Large intestine (tissue), 3 donors: ENCODE measurements around the gene BSN. TPM values are rescaled to one million over a fixed set of nuclear protein-coding genes. Genes with fewer than 3 reads are reported as not detected.

Source experiments
- DNase-seq, 2 donors: peaks; one replicate each; pipeline versions ENCODE4 v3.0.0 to v3.0.0-alpha.2; 2013
- H3K27ac ChIP-seq: one replicate; pipeline ENCODE4 v1.5.1; 2013; ENCODE audit warnings: low read length
- H3K27me3 ChIP-seq: 2 replicates; pipeline ENCODE4 v1.6.1; 2013; ENCODE audit warnings: low read length; ENCODE audit not compliant: control insufficient read depth, insufficient read depth
- H3K36me3 ChIP-seq: 2 replicates; pipeline ENCODE4 v1.6.1; 2013; ENCODE audit warnings: low read length; ENCODE audit not compliant: control insufficient read depth, insufficient read depth
- H3K4me1 ChIP-seq: one replicate; pipeline ENCODE4 v1.6.1; 2013; ENCODE audit warnings: low read length; ENCODE audit not compliant: control insufficient read depth, insufficient read depth
- H3K4me3 ChIP-seq: one replicate; pipeline ENCODE4 v1.5.1; 2013; ENCODE audit warnings: low read length
- H3K9me3 ChIP-seq: one replicate; pipeline ENCODE4 v1.6.1; 2013; ENCODE audit warnings: mild to moderate bottlenecking, low read depth, low read length, moderate library complexity; ENCODE audit not compliant: control insufficient read depth
- WGBS: methylation state at CpG from one replicate; pipeline ENCODE4 v1.1.5; 2013; ENCODE audit warnings: low lambda C conversion rate; ENCODE audit not compliant: insufficient coverage; 5-methylcytosine and 5-hydroxymethylcytosine counted together
- polyA plus RNA-seq: library from polyadenylated mRNA; unstranded; fragments of 120-200 nt; gene quantifications from one replicate; pipeline ENCODE4 v1.2.1, GENCODE V29; 2013

The BSN gene
- polyA plus RNA-seq, 1 donor: 1.3 TPM

DNA sequence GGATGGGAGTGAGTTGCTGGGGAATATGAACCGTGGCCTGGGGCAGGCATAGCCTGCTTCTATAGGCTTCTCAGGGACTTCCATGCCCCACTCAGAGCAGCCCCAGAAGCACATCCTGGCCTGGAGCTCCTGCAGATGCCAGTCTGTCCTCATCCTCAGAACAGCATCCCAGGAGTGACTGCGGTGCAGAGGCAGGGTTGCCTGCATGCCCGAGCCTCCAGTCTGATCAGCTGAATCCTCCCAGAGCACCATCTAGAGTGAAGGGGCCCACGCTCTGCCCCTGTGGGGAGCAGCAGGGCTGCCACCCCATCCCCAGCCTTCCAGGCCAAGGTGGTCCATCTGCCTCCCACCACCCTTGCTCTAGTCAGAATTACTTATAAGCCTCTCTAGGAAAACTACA, 75.2 kb downstream of the BSN start:
- DNase-seq: no peak
- Histone ChIP-seq H3K9me3 (no peaks in the 10 kb centered on the region), H3K4me3 (no peak overlapping the region), H3K27me3 (no peaks in the 10 kb centered on the region), H3K4me1 (no peaks in the 10 kb centered on the region), H3K36me3 (no peaks in the 10 kb centered on the region), H3K27ac (no peak overlapping the region)
- no CpG with 5 or more reads among the region's 4 CpGs for WGBS

DNA sequence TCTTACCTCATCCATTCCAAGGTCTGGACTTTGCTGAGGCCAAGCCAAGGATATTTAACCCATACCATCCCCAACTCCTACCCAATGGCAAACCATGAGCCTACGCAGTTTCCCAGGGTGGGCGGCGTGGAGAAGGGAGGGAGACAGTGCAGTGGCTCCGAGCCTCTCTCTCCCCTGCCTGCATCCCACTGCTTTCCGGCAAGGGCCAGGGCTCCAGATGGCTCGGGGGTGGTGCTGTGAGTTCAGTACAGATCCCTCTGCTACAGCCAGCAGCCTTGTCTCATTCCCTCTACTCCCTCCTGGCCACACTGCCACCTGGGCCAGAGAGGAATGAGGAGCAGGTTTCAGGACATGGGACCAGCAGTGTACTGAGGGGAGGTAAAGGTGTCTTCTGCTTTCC, 75.6 kb downstream of the BSN start:
- Histone ChIP-seq H3K9me3 (no peaks in the 10 kb centered on the region), H3K36me3 (no peaks in the 10 kb centered on the region), H3K4me3 (no peak overlapping the region), H3K4me1 (no peaks in the 10 kb centered on the region), H3K27ac (no peak overlapping the region), H3K27me3 (no peaks in the 10 kb centered on the region)
- DNase-seq: no peak
- WGBS: no CpG with 5 or more reads among the region's 6 CpGs

DNA sequence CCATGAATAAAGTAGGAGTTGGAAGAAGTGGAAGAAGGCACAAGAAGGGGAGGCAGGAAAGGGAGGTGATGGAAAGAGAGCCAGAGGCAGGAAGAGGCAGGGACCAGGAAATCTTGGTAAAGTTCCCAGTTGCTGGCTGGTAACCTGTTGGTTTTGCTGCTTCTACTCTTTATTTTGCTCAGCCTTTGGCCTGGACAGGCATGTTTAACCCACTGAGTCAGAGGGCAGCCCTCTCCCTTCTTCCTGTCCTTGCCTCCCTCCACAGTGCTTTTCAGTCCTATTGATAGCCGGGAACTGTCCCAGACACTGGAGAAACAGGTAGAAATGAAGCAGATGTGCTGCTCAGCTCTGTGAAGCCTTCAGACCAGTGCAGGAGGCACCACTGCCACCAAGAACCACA, 76.5 kb downstream of the BSN start:
- Histone ChIP-seq H3K4me3 (no peak overlapping the region), H3K36me3 (no peaks in the 10 kb centered on the region), H3K27me3 (no peaks in the 10 kb centered on the region), H3K4me1 (no peaks in the 10 kb centered on the region), H3K27ac (no peak overlapping the region), H3K9me3 (no peaks in the 10 kb centered on the region)
- no CpG with 5 or more reads among the region's 1 CpG for WGBS
- no peak for DNase-seq

DNA sequence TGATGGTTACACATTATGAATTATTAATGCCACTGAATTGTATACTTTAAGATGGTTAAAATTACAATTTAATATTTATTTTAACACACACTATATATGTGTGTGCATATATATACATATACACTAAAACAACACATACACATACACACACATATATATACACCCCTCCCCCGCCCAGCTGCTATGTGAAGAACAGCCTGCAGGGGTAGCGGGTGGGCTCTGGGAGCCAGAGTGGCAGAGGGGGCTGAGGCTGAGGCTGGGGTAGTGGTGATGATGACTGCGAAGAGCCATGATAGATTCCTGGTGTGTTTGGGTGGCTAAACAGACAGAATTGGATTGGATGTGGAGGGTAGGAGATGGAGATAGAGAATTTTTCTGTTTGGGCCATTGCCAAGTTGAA, 80.5 kb downstream of the BSN start:
- no peak overlapping the region for H3K27ac ChIP-seq
- no peaks in the 10 kb centered on the region for H3K27me3 ChIP-seq
- no peaks in the 10 kb centered on the region for H3K4me1 ChIP-seq
- H3K4me3 ChIP-seq: no peak overlapping the region
- no peaks in the 10 kb centered on the region for H3K36me3 ChIP-seq
- no peaks in the 10 kb centered on the region for H3K9me3 ChIP-seq
- no CpG with 5 or more reads among the region's 3 CpGs for WGBS
- DNase-seq: no peak

DNA sequence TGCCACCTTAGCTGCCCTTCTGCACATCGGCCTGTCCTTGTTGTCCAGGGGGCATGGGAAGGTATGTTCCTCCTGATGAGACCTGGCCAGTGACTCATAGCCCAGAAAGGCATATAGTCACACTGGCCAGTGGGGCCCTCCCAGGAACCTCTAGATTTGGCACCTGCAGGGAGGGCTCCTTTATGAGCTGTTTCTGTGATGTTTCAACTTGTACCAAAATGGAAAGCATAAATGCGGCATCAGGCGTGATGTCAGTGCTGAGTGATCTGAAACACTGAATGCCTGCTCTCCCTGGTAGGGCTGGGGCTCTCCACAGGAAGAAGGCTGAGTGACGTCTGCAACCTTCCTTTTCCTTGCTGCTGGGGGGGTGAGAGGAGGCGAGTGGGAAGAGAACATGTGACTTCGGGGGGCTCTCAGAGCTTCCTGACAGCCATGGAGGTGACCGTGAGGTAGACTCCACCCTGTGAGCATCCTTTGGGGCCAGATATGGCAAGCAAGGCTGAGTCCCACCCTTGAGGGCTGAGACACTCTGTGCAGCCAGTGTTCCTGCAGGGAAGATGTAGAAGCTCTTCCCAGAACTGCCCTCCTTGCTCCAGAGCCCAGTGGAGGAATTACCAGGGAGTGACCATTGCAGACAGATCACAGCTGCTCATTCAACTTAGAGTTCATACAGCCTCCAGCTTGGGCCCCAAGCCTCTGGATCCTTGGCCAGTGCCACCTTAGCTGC, 82.8 kb downstream of the BSN start:
- Histone ChIP-seq H3K27ac (no peak overlapping the region), H3K27me3 (no peaks in the 10 kb centered on the region), H3K36me3 (no peaks in the 10 kb centered on the region), H3K4me3 (no peak overlapping the region), H3K9me3 (no peaks in the 10 kb centered on the region), H3K4me1 (no peaks in the 10 kb centered on the region)
- no peak for DNase-seq
- no CpG with 5 or more reads among the region's 7 CpGs for WGBS

DNA sequence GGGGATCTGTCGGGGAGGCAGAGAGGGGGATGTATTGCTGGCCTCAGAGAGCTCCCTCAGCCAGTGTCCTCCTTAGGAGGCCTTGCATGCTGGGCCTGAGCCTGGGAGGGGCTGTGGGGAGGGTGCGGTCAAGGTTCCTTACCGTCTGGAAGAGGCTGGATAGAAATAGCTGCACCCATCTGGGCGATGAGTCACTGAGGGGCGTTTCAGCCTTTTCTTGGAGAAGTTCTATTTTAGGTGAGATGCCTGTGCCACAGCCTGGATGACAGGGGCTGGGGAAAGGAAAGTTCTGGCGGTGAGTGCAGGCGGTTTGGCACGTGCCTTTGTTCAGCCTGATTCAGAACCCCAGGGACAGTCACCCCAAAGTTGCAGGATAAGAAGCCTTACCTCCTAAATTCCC, 84.2 kb downstream of the BSN start:
- H3K4me1 ChIP-seq: no peaks in the 10 kb centered on the region
- H3K4me3 ChIP-seq: no peak overlapping the region
- no CpG with 5 or more reads among the region's 8 CpGs for WGBS
- no peak overlapping the region for H3K27ac ChIP-seq
- DNase-seq: no peak
- no peaks in the 10 kb centered on the region for H3K27me3 ChIP-seq
- H3K36me3 ChIP-seq: no peaks in the 10 kb centered on the region
- no peaks in the 10 kb centered on the region for H3K9me3 ChIP-seq

DNA sequence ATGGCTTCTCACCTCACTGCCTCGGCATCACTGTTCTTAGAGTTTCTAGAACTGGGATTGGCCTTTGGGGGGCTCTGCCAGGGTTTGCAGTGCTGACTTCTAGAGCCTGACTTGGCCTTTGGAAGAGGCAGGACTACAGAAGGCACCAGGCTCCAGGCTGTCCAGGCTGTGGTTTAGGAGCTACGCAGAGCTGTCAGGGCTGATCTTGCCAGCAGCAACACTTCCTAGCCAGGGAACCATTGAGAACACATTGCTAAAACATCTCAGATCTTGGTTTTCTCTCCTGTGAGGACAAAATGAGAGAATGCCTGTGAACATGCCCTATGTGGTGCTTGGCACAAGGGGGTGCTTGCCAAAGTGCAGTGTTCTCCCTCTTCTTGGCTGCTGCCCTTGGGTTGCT, 85.3 kb downstream of the BSN start:
- no peak overlapping the region for H3K27ac ChIP-seq
- no peaks in the 10 kb centered on the region for H3K4me1 ChIP-seq
- H3K4me3 ChIP-seq: no peak overlapping the region
- no peaks in the 10 kb centered on the region for H3K9me3 ChIP-seq
- no peak for DNase-seq
- no peaks in the 10 kb centered on the region for H3K36me3 ChIP-seq
- WGBS: no CpG with 5 or more reads among the region's 2 CpGs
- H3K27me3 ChIP-seq: no peaks in the 10 kb centered on the region

DNA sequence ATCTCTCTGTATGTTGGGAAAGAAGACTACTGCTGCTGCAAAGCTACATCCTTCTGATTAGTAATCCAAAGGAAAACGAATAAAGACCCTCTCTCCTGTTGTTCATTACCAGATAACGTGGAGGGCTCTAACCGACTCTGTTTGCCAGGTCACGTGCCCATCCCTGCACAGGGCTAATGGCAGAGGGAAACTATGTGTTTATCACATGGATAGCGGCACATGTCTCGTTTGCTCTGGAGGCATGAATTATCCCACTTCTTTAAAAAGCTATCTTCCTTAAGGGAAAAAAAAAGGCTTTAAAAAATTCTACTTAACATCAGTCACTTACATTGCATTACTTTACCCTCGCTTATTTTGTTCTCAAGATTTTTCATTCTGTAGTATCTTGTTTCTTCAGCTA, 87.0 kb downstream of the BSN start:
- DNase-seq: no peak
- H3K36me3 ChIP-seq: no peaks in the 10 kb centered on the region
- 20% methylated on average over 2 of the region's 7 CpGs for WGBS
- no peak overlapping the region for H3K27ac ChIP-seq
- no peaks in the 10 kb centered on the region for H3K27me3 ChIP-seq
- H3K9me3 ChIP-seq: no peaks in the 10 kb centered on the region
- H3K4me3 ChIP-seq: no peak overlapping the region
- H3K4me1 ChIP-seq: no peaks in the 10 kb centered on the region

DNA sequence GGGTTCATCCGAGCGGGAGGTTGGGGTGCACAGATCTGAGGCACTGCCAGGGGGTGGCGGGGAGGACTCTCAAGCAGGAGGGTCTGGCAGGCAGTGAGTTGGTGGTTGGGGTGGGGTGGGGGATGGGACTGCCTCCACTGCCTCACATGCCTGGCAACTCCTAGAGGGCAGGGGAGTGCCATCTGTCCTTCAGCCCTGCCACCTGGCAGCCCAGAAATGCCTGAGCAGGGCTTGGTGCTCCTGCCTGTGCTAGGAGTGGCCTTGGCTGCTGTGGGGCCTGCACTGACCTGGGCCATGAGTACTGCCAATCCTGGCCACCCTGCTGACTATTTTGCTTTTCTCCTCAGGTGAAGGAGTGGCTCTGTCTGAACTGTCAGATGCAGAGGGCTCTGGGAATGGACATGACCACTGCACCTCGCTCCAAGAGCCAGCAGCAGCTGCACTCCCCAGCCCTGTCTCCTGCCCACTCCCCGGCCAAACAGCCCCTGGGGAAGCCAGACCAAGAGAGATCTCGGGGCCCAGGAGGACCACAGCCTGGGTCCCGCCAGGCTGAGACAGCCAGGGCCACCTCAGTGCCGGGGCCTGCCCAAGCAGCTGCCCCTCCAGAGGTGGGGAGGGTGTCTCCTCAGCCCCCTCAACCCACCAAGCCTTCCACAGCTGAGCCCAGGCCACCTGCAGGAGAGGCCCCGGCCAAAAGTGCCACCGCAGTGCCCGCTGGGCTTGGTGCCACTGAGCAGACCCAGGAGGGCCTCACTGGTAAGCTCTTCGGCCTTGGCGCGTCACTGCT, 87.8 kb downstream of the BSN start:
- H3K36me3 ChIP-seq: no peaks in the 10 kb centered on the region
- H3K27ac ChIP-seq: no peak overlapping the region
- H3K4me1 ChIP-seq: no peaks in the 10 kb centered on the region
- H3K27me3 ChIP-seq: no peaks in the 10 kb centered on the region
- WGBS: no CpG with 5 or more reads among the region's 14 CpGs
- H3K4me3 ChIP-seq: no peak overlapping the region
- no peaks in the 10 kb centered on the region for H3K9me3 ChIP-seq
- DNase-seq: no peak

DNA sequence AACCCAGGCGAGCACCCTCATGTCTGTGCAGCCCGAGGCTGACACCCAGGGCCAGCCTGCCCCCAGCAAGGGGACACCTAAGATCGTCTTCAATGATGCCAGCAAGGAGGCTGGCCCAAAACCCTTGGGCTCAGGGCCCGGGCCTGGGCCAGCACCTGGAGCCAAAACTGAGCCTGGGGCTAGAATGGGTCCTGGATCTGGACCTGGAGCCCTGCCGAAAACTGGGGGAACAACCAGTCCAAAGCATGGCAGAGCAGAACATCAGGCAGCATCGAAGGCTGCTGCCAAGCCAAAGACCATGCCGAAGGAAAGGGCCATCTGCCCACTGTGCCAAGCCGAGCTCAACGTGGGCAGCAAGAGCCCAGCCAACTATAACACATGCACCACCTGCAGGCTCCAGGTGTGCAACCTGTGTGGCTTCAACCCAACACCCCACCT, 88.5 kb downstream of the BSN start:
- Histone ChIP-seq H3K4me3 (no peak overlapping the region), H3K27me3 (no peaks in the 10 kb centered on the region), H3K36me3 (no peaks in the 10 kb centered on the region), H3K9me3 (no peaks in the 10 kb centered on the region), H3K27ac (no peak overlapping the region), H3K4me1 (no peaks in the 10 kb centered on the region)
- no peak for DNase-seq
- WGBS: no CpG with 5 or more reads among the region's 9 CpGs

DNA sequence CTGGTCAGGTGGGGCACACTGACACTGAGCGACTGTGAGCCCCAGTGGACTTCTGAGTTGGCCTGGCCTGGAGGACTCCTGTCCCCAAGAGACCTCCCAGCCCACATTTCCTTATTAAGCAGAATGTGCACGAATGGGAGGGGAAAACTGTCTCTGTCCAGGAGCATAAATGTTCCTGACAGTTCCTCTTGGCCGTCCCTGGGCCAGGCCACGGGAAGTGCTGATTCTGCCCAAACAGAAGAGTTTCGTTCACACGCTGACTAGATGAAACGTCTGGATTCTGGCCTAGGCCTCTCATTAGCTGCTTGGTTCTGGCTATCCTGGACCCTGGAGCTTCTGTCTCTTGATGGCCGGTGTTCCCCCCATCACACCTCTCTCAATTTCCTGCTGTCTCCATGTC, 90.4 kb downstream of the BSN start:
- DNase-seq: no peak
- no peaks in the 10 kb centered on the region for H3K9me3 ChIP-seq
- no peaks in the 10 kb centered on the region for H3K4me1 ChIP-seq
- WGBS: no CpG with 5 or more reads among the region's 8 CpGs
- H3K36me3 ChIP-seq: no peaks in the 10 kb centered on the region
- no peaks in the 10 kb centered on the region for H3K27me3 ChIP-seq
- H3K4me3 ChIP-seq: no peak overlapping the region
- H3K27ac ChIP-seq: no peak overlapping the region
